Measurements from ENCODE around the gene TSSC4.
A peak's percentile ranks its signal among the peaks of the same experiment; 100 is the strongest.

The TSSC4 gene

GRCh38 chr11:2417856-2418692 lies 17.5 kb downstream of the TSSC4 start:
- DNase-seq (ENCODE audit: low spot score): no peak

- DNase-seq (ENCODE audit: low spot score): no peak
These were observed 18.3 kb downstream of the TSSC4 start for GRCh38 chr11:2418693-2419360.

GRCh38 chr11:2419638-2420501 lies 19.3 kb downstream of the TSSC4 start:
- peak; percentile 85 for DNase-seq (ENCODE audit: low spot score)

GRCh38 chr11:2420502-2421225 lies 20.1 kb downstream of the TSSC4 start:
- peak; percentile 87 for DNase-seq (ENCODE audit: low spot score)

- DNase-seq (ENCODE audit: low spot score): no peak
These were observed 20.9 kb downstream of the TSSC4 start for GRCh38 chr11:2421226-2421994.

- no peak for DNase-seq (ENCODE audit: low spot score)
These were observed 21.4 kb downstream of the TSSC4 start for GRCh38 chr11:2421996-2422395.

GRCh38 chr11:2422461-2423156 lies 22.1 kb downstream of the TSSC4 start:
- DNase-seq (ENCODE audit: low spot score): no peak

GRCh38 chr11:2423157-2424025 lies 22.8 kb downstream of the TSSC4 start:
- DNase-seq (ENCODE audit: low spot score): no peak

- DNase-seq (ENCODE audit: low spot score): no peak
These were observed 24.4 kb downstream of the TSSC4 start for GRCh38 chr11:2424811-2425495.

- no peak for DNase-seq (ENCODE audit: low spot score)
These were observed 25.0 kb downstream of the TSSC4 start for GRCh38 chr11:2425506-2425905.

- no peak for DNase-seq (ENCODE audit: low spot score)
These were observed 25.7 kb downstream of the TSSC4 start for GRCh38 chr11:2426221-2426620.

GRCh38 chr11:2426826-2427521 lies 26.4 kb downstream of the TSSC4 start:
- no peak for DNase-seq (ENCODE audit: low spot score)

GRCh38 chr11:2427721-2428321 lies 27.3 kb downstream of the TSSC4 start:
- no peak for DNase-seq (ENCODE audit: low spot score)

GRCh38 chr11:2428322-2428795 lies 27.8 kb downstream of the TSSC4 start:
- peak; percentile 86 for DNase-seq (ENCODE audit: low spot score)

- DNase-seq (ENCODE audit: low spot score): no peak
These were observed 30.8 kb downstream of the TSSC4 start for GRCh38 chr11:2431395-2431794.

GRCh38 chr11:2432171-2432621 lies 31.6 kb downstream of the TSSC4 start:
- DNase-seq (ENCODE audit: low spot score): no peak

- no peak for DNase-seq (ENCODE audit: low spot score)
These were observed 32.1 kb downstream of the TSSC4 start for GRCh38 chr11:2432628-2433071.

Data from ecto neural progenitor cell (in vitro differentiated cells).